Esophagus squamous epithelium (tissue), 4 donors: Measurements from ENCODE around the gene LRRC18.

Experiments
- POLR2A ChIP-seq, 4 donors: fragments of 450-650 bp; IDR thresholded peaks; one replicate each; pipeline ENCODE4 v1.6.1; 2017; ENCODE audit warnings: antibody characterized with exemption in 4 of 4, mild to moderate bottlenecking in 4 of 4, moderate library complexity in 3 of 4
- TF ChIP-seq, protein P1 (sequence below), 6 experiments: fragments of 450-650 bp in 4 of 6; fragments of 200-600 bp in 2 of 6; sonication (generic) in 2 of 6; IDR thresholded peaks; one replicate each; pipeline ENCODE4 v1.5.1; 2016 to 2019; ENCODE audit warnings: antibody characterized with exemption in 6 of 6, mild to moderate bottlenecking in 4 of 6, moderate library complexity in 4 of 6

DNA sequence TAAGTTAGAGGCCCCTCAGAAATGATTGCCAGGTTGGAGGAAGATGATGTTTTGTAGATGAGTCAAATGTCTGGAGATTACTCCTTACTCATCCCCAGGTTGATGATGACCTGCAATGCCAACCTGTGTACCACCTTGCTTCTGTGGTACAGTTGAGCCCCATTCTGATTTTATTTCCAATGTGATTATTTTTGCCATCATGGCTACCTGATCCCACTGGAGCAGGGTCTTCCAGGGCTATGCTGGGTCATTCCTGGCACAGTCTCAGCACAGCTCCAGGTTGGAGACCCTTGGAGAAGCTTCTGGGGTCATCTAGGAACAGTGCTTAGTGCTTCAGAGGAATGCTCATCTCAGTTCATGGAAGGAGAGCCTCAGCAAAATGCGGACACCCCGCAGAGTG is 34.3 kb downstream of the LRRC18 start:
- TF ChIP-seq, protein P1, sequence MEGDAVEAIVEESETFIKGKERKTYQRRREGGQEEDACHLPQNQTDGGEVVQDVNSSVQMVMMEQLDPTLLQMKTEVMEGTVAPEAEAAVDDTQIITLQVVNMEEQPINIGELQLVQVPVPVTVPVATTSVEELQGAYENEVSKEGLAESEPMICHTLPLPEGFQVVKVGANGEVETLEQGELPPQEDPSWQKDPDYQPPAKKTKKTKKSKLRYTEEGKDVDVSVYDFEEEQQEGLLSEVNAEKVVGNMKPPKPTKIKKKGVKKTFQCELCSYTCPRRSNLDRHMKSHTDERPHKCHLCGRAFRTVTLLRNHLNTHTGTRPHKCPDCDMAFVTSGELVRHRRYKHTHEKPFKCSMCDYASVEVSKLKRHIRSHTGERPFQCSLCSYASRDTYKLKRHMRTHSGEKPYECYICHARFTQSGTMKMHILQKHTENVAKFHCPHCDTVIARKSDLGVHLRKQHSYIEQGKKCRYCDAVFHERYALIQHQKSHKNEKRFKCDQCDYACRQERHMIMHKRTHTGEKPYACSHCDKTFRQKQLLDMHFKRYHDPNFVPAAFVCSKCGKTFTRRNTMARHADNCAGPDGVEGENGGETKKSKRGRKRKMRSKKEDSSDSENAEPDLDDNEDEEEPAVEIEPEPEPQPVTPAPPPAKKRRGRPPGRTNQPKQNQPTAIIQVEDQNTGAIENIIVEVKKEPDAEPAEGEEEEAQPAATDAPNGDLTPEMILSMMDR (IDR thresholded peaks at IDR 0.05), result no peak
- no peak for TF ChIP-seq POLR2A (IDR thresholded peaks at IDR 0.05)
